GM23338 (cell line): ENCODE data around the gene JHY. TPM values are rescaled to one million over a fixed set of nuclear protein-coding genes. Genes with fewer than 3 reads are reported as not detected.
A peak's percentile ranks its signal among the peaks of the same experiment; 100 is the strongest.

Experiments
- ATAC-seq: fragments of 200-7000 bp; cut with Tn5 transposase; 3 replicates; pipeline ENCODE4 v1.9.1; 2020
- DNase-seq: peaks from one replicate; pipeline ENCODE4 v3.0.0-alpha.2; 2015; ENCODE audit warnings: low spot score
- H2AFZ ChIP-seq: fragments of 200-600 bp; sonication (generic); 2 replicates; pipeline ENCODE4 v1.8.0; 2016; ENCODE audit warnings: antibody characterized with exemption, mild to moderate bottlenecking, moderate library complexity
- H3F3A ChIP-seq: fragments of 200-600 bp; sonication (generic); replicated peaks from 2 replicates; pipeline ENCODE4 v1.8.0; 2017; ENCODE audit warnings: antibody characterized with exemption, mixed run types, low read depth
- H3K27ac ChIP-seq: fragments of 200-600 bp; sonication (generic); 2 replicates; pipeline ENCODE4 v1.6.1; 2016; ENCODE audit warnings: low read depth
- H3K27me3 ChIP-seq: fragments of 200-600 bp; sonication (generic); 2 replicates; pipeline ENCODE4 v1.8.0; 2016; ENCODE audit warnings: mild to moderate bottlenecking, mixed run types, moderate library complexity; ENCODE audit not compliant: insufficient read depth
- H3K36me3 ChIP-seq: fragments of 200-600 bp; sonication (generic); 2 replicates; pipeline ENCODE4 v1.8.0; 2016; ENCODE audit warnings: mild to moderate bottlenecking; ENCODE audit not compliant: insufficient read depth
- H3K4me1 ChIP-seq: fragments of 200-600 bp; sonication (generic); 2 replicates; pipeline ENCODE4 v1.8.0; 2016; ENCODE audit warnings: mild to moderate bottlenecking, moderate library complexity; ENCODE audit not compliant: insufficient read depth
- H3K4me2 ChIP-seq: fragments of 200-600 bp; sonication (generic); 2 replicates; pipeline ENCODE4 v1.7.1; 2017; ENCODE audit warnings: mixed run types
- H3K4me3 ChIP-seq: fragments of 200-600 bp; sonication (generic); 2 replicates; pipeline ENCODE4 v1.6.1; 2016; ENCODE audit warnings: mixed run types
- H3K79me2 ChIP-seq: fragments of 200-600 bp; sonication (generic); replicated peaks from 2 replicates; pipeline ENCODE4 v1.8.0; 2017; ENCODE audit warnings: mild to moderate bottlenecking; ENCODE audit not compliant: insufficient read depth
- H3K9me2 ChIP-seq: fragments of 200-600 bp; sonication (generic); 2 replicates; pipeline ENCODE4 v1.8.0; 2017; ENCODE audit not compliant: insufficient read depth
- H4K20me1 ChIP-seq: fragments of 200-600 bp; sonication (generic); replicated peaks from 2 replicates; pipeline ENCODE4 v1.8.0; 2017; ENCODE audit warnings: mild to moderate bottlenecking; ENCODE audit not compliant: insufficient read depth
- H3K27ac Mint-ChIP-seq: 2 replicates; pipeline ENCODE4 v1.8.0; 2020; ENCODE audit warnings: inconsistent platforms, mild to moderate bottlenecking, moderate library complexity, mixed read lengths
- H3K27me3 Mint-ChIP-seq: 3 replicates; pipeline ENCODE4 v1.8.0; 2022; ENCODE audit warnings: low read depth, mild to moderate bottlenecking, moderate library complexity, mixed read lengths, inconsistent platforms; ENCODE audit not compliant: insufficient read depth, poor library complexity
- H3K36me3 Mint-ChIP-seq: 3 replicates; pipeline ENCODE4 v1.8.0; 2021; ENCODE audit warnings: low read depth, mild to moderate bottlenecking, inconsistent platforms, moderate library complexity, mixed read lengths
- H3K4me1 Mint-ChIP-seq: 3 replicates; pipeline ENCODE4 v1.8.0; 2020; ENCODE audit warnings: mild to moderate bottlenecking, inconsistent platforms, mixed read lengths
- H3K4me3 Mint-ChIP-seq: 3 replicates; pipeline ENCODE4 v1.8.0; 2021; ENCODE audit warnings: moderate library complexity, mild to moderate bottlenecking, inconsistent platforms, mixed read lengths
- H3K9me3 Mint-ChIP-seq: 3 replicates; pipeline ENCODE4 v1.8.0; 2020; ENCODE audit warnings: moderate library complexity, mild to moderate bottlenecking, inconsistent platforms, mixed read lengths
- CREB1 ChIP-seq: fragments of 250-450 bp; sonication (Bioruptor Pico); IDR thresholded peaks from 2 replicates; pipeline ENCODE4 v1.5.0; 2020; ENCODE audit warnings: low read depth, mild to moderate bottlenecking, moderate library complexity
- CTCF ChIP-seq, 2 experiments: fragments of 200-600 bp in 1 of 2; sonication (generic) in 1 of 2; conservative IDR thresholded peaks; 2 replicates each; pipeline versions ENCODE4 v1.5.1 to v1.6.1; 2016 to 2017; ENCODE audit warnings: antibody characterized with exemption in 2 of 2, low read depth in 2 of 2, mild to moderate bottlenecking in 2 of 2, moderate library complexity in 1 of 2
- ETS1 ChIP-seq: IDR thresholded peaks from 2 replicates; pipeline ENCODE4 v1.6.1; 2016; ENCODE audit warnings: antibody characterized with exemption
- EZH2 ChIP-seq: fragments of 200-600 bp; sonication (generic); IDR thresholded peaks from one replicate; pipeline ENCODE4 v1.8.0; 2017; ENCODE audit warnings: antibody characterized with exemption, mild to moderate bottlenecking, low read depth; ENCODE audit not compliant: unreplicated experiment
- EZH2phosphoT487 ChIP-seq: fragments of 200-600 bp; sonication (generic); IDR thresholded peaks from one replicate; pipeline ENCODE4 v1.8.1; 2018; ENCODE audit warnings: antibody characterized with exemption; ENCODE audit not compliant: unreplicated experiment
- JUNB ChIP-seq: IDR thresholded peaks from one replicate; pipeline ENCODE4 v1.6.1; 2016; ENCODE audit warnings: antibody characterized with exemption; ENCODE audit not compliant: unreplicated experiment
- NANOG ChIP-seq: IDR thresholded peaks from 2 replicates; pipeline ENCODE4 v1.6.1; 2016; ENCODE audit warnings: antibody characterized with exemption, borderline replicate concordance
- POLR2AphosphoS5 ChIP-seq: IDR thresholded peaks from 2 replicates; pipeline ENCODE4 v1.6.1; 2016; ENCODE audit warnings: antibody characterized with exemption, low read depth
- STAT1 ChIP-seq: IDR thresholded peaks from one replicate; pipeline ENCODE4 v1.6.1; 2016; ENCODE audit warnings: antibody characterized with exemption; ENCODE audit not compliant: unreplicated experiment
- ZNF114 ChIP-seq: fragments of 250-450 bp; sonication (Bioruptor Pico); IDR thresholded peaks from 2 replicates; pipeline ENCODE4 v1.5.0; 2020; ENCODE audit warnings: mild to moderate bottlenecking, moderate library complexity
- ZNF331 ChIP-seq: fragments of 250-450 bp; sonication (Bioruptor Pico); IDR thresholded peaks from 2 replicates; pipeline ENCODE4 v1.5.0; 2020; ENCODE audit warnings: low read depth, mild to moderate bottlenecking, moderate library complexity
- ZNF462 ChIP-seq: fragments of 250-450 bp; sonication (Bioruptor Pico); IDR thresholded peaks from 2 replicates; pipeline ENCODE4 v1.5.0; 2020; ENCODE audit warnings: mild to moderate bottlenecking, moderate library complexity
- polyA plus RNA-seq: library from polyadenylated mRNA; unstranded; fragments of >200 nt; fragmentation: Nextera tagmentation; extraction: Ambion mirVana; gene quantifications from 2 replicates; pipeline ENCODE4 v1.2.1, GENCODE V29; 2016
- total RNA-seq: library from RNA; depleted of rRNA; stranded (reverse); fragments of >200 nt; shearing (Covaris generic); gene quantifications from 2 replicates; pipeline ENCODE4 v1.2.3, GENCODE V29; 2014
- TF ChIP-seq, protein P1 (sequence below): IDR thresholded peaks from one replicate; pipeline ENCODE4 v1.6.1; 2018; ENCODE audit warnings: antibody characterized with exemption; ENCODE audit not compliant: unreplicated experiment

JHY gene
- total and polyA plus RNA-seq, 2 experiments from 2014 or later = 0.94 to 0.97 TPM

DNA sequence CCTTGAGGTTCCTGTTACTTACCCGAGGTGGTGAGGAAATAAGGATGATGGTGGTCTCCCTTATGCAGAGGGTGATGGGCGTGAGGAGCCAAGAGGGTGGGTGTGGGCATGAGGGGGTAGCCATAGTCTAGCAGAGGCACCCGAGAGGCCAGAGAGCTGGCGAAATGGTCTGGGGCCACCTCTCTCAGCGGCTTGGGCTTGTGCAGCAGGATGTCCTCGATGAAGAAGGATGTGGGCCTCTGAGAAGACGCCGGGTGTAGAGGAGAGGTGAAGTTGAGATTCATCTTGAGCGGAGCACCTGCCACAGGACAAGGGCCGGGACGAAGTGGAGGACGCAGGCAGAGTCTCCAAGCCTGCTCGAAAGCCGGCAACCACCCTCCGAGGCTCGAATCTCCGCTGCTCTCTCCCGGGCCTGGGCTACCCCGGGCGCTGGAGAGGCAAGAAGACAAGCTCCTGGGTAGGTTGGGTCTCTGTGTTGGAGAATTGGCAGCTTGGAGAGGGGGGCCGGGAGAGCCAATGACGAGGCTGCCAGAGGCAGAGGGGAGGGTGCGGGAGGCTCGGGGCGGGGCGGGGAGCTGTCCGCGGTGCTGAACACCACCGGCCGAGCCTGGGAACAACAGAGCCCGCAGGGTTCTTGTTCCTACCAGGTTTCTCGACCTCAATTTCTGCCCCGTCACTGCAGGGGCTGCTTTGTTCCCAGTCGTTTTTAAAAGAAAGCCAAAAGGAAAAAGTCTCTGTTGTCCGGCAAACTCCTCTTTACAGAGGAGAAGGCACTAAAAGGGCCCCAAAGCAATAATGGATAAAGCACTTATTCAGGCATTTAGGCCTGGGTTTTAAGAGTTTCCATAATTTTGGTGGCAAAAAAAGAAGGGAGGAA is 99.1 kb downstream of the JHY start, which contains the start of gene BSX:
BSX (minus strand) TSS at position 447 of the 877 bp plus-strand sequence; CDS start at position 284, 163 bp downstream.
- peak; percentile 68 for ATAC-seq
- Histone ChIP-seq H3K4me1 (peaks cover 30% of the 10 kb centered on the region; the same call in 1 of the 2 replicates), H3K4me2 (peak within 1 kb of the TSS; percentile 69), H3K4me3 (peak within 1 kb of the TSS; percentile 42; the same call in 1 of the 2 replicates), H2AFZ (no peak within 1 kb of the TSS), H3K79me2 (no peaks in the 10 kb centered on the region), H3K36me3 (no peaks in the 10 kb centered on the region), H3K27ac (no peak within 1 kb of the TSS), H4K20me1 (peaks cover 7% of the 10 kb centered on the region), H3K27me3 (peaks cover 100% of the 10 kb centered on the region), H3K9me2 (no peaks in the 10 kb centered on the region), H3F3A (peaks cover 13% of the 10 kb centered on the region)
- H3K36me3 Mint-ChIP-seq = peaks cover 3% of the 10 kb centered on the region; the same call in 1 of the 3 replicates
- no peak for TF ChIP-seq JUNB
- TF ChIP-seq ETS1 = no peak
- no peak for TF ChIP-seq ZNF331
- TF ChIP-seq ZNF462 (CRISPR knock-in tag) = no peak
- no peak for TF ChIP-seq STAT1
- TF ChIP-seq, protein P1, sequence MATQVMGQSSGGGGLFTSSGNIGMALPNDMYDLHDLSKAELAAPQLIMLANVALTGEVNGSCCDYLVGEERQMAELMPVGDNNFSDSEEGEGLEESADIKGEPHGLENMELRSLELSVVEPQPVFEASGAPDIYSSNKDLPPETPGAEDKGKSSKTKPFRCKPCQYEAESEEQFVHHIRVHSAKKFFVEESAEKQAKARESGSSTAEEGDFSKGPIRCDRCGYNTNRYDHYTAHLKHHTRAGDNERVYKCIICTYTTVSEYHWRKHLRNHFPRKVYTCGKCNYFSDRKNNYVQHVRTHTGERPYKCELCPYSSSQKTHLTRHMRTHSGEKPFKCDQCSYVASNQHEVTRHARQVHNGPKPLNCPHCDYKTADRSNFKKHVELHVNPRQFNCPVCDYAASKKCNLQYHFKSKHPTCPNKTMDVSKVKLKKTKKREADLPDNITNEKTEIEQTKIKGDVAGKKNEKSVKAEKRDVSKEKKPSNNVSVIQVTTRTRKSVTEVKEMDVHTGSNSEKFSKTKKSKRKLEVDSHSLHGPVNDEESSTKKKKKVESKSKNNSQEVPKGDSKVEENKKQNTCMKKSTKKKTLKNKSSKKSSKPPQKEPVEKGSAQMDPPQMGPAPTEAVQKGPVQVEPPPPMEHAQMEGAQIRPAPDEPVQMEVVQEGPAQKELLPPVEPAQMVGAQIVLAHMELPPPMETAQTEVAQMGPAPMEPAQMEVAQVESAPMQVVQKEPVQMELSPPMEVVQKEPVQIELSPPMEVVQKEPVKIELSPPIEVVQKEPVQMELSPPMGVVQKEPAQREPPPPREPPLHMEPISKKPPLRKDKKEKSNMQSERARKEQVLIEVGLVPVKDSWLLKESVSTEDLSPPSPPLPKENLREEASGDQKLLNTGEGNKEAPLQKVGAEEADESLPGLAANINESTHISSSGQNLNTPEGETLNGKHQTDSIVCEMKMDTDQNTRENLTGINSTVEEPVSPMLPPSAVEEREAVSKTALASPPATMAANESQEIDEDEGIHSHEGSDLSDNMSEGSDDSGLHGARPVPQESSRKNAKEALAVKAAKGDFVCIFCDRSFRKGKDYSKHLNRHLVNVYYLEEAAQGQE = peak; percentile 97
- TF ChIP-seq NANOG = no peak
- no peak for TF ChIP-seq CREB1 (CRISPR knock-in tag)
- TF ChIP-seq POLR2AphosphoS5 = no peak
- peak; percentile 58 for TF ChIP-seq EZH2
- no peak for TF ChIP-seq CTCF (conservative IDR thresholded peaks at IDR 0.05; ENCODE audit: low read depth in 2 of 2)
- TF ChIP-seq EZH2phosphoT487 = peak; percentile 38
- no peak for TF ChIP-seq ZNF114 (CRISPR knock-in tag)
- peaks cover 14% of the 10 kb centered on the region for H3K9me3 Mint-ChIP-seq
- H3K27me3 Mint-ChIP-seq = peaks cover 97% of the 10 kb centered on the region
- peak; percentile 95 for DNase-seq
- peak within 1 kb of the TSS; percentile 49 for H3K4me3 Mint-ChIP-seq
- no peak within 1 kb of the TSS for H3K27ac Mint-ChIP-seq
- H3K4me1 Mint-ChIP-seq = peaks cover 46% of the 10 kb centered on the region
